Body of pancreas (tissue), 4 donors: ENCODE results near the gene SCN8A. TPM values are rescaled to one million over a fixed set of nuclear protein-coding genes. Genes with fewer than 3 reads are reported as not detected.

ENCODE experiments used
- ATAC-seq: fragments of 150-250 bp; one replicate; pipeline ENCODE4 v1.9.1; 2016
- DNase-seq, 4 donors: peaks; one replicate each; pipeline ENCODE4 v3.0.0-alpha.2; 2019
- H3K27ac ChIP-seq, 4 donors: fragments of 200-600 bp; sonication (generic); 1 replicate in 3 of 4; 2 replicates in 1 of 4; pipeline versions ENCODE4 v1.5.1 to v1.6.1; 2016 to 2019; ENCODE audit warnings: mild to moderate bottlenecking in 1 of 4, mixed read lengths in 1 of 4, moderate library complexity in 1 of 4
- H3K27me3 ChIP-seq, 2 donors: fragments of 200-600 bp; sonication (generic); one replicate each; pipeline ENCODE4 v1.6.0; 2016; ENCODE audit warnings: mild to moderate bottlenecking in 1 of 2
- H3K36me3 ChIP-seq, 2 donors: fragments of 200-600 bp; sonication (generic); replicated peaks in 1 of 2; 2 replicates each; pipeline ENCODE4 v1.5.1; 2016; ENCODE audit warnings: low read depth in 2 of 2; ENCODE audit not compliant: insufficient read depth in 1 of 2
- H3K4me1 ChIP-seq: fragments of 200-600 bp; sonication (generic); one replicate; pipeline ENCODE4 v1.6.0; 2016
- H3K4me3 ChIP-seq, 2 donors: fragments of 200-600 bp; sonication (generic); 1 replicate in 1 of 2; 2 replicates in 1 of 2; pipeline ENCODE4 v1.5.1; 2016 to 2019
- H3K9me3 ChIP-seq, 3 donors: fragments of 200-600 bp; sonication (generic); 1 replicate in 2 of 3; 2 replicates in 1 of 3; pipeline ENCODE4 v1.5.1; 2016
- CTCF ChIP-seq, 7 experiments: fragments of 450-650 bp in 4 of 7; fragments of 200-600 bp in 3 of 7; sonication (generic) in 3 of 7; IDR thresholded peaks; one replicate each; pipeline ENCODE4 v1.5.1; 2016 to 2019; ENCODE audit warnings: antibody characterized with exemption in 7 of 7
- POLR2A ChIP-seq, 3 donors: fragments of 450-650 bp; IDR thresholded peaks; one replicate each; pipeline ENCODE4 v1.6.1; 2016; ENCODE audit warnings: antibody characterized with exemption in 3 of 3, mild to moderate bottlenecking in 2 of 3
- WGBS, 2 donors: methylation state at CpG; one replicate each; pipeline ENCODE4 v1.1.5; 2017; 5-methylcytosine and 5-hydroxymethylcytosine counted together
- intact Hi-C: fragments of 100-400 bp; cut with DNase I; formaldehyde crosslinking; loops from one replicate; pipeline ENCODE4 v1.15.1; 2023
- total RNA-seq, 2 donors: library from RNA; depleted of rRNA; stranded (reverse); fragments of >200 nt; gene quantifications; one replicate each; pipeline ENCODE4 v1.1.0, GENCODE V29; 2016

Gene SCN8A
- total RNA-seq, 2 donors from 2014 or later = 4.9 to 11.2 TPM

GRCh38 chr12:51748235-51748634 is 157.2 kb downstream of the SCN8A start:
- H3K36me3 ChIP-seq = no peaks in the 10 kb centered on the region
- no peak overlapping the region for H3K4me3 ChIP-seq
- 47 to 57% methylated on average over 3 of the region's 3 CpGs for WGBS, 2 donors
- intact Hi-C loops = no loop called here
- no peaks in the 10 kb centered on the region for H3K27me3 ChIP-seq
- DNase-seq = no peak
- H3K4me1 ChIP-seq = peaks cover 21% of the 10 kb centered on the region
- TF ChIP-seq CTCF (IDR thresholded peaks at IDR 0.05) (no peak), POLR2A (IDR thresholded peaks at IDR 0.05) (no peak)
- H3K27ac ChIP-seq = peak overlapping the region in 1 of 4 donors; percentile 29
- no peaks in the 10 kb centered on the region for H3K9me3 ChIP-seq
- ATAC-seq = no peak

GRCh38 chr12:51749206-51749985 is 158.4 kb downstream of the SCN8A start:
- H3K36me3 ChIP-seq = no peaks in the 10 kb centered on the region
- intact Hi-C loops = no loop called here
- no peak for TF ChIP-seq POLR2A (IDR thresholded peaks at IDR 0.05)
- no peak for TF ChIP-seq CTCF (IDR thresholded peaks at IDR 0.05)
- DNase-seq (no peak), ATAC-seq (no peak)
- H3K9me3 ChIP-seq = no peaks in the 10 kb centered on the region
- H3K27ac ChIP-seq = no peak overlapping the region
- no peaks in the 10 kb centered on the region for H3K27me3 ChIP-seq
- WGBS, 2 donors = 85 to 89% methylated on average over 10 of the region's 10 CpGs
- H3K4me3 ChIP-seq = no peak overlapping the region
- peaks cover 21% of the 10 kb centered on the region for H3K4me1 ChIP-seq

- Histone ChIP-seq H3K27me3 (no peaks in the 10 kb centered on the region), H3K27ac (no peak overlapping the region), H3K4me3 (no peak overlapping the region), H3K9me3 (no peaks in the 10 kb centered on the region), H3K36me3 (no peaks in the 10 kb centered on the region), H3K4me1 (peaks cover 21% of the 10 kb centered on the region)
- DNase-seq (no peak), ATAC-seq (no peak)
- TF ChIP-seq CTCF (IDR thresholded peaks at IDR 0.05) (no peak), POLR2A (IDR thresholded peaks at IDR 0.05) (no peak)
- intact Hi-C loops = no loop called here
- WGBS, 2 donors = 60 to 63% methylated on average over 1 of the region's 1 CpG
Measured at GRCh38 chr12:51749986-51750317, 158.9 kb downstream of the SCN8A start.

GRCh38 chr12:51751661-51752060 is 160.6 kb downstream of the SCN8A start:
- H3K27ac ChIP-seq = peak overlapping the region in 3 of 4 donors; percentile 40 to 63 (median 57)
- no peaks in the 10 kb centered on the region for H3K27me3 ChIP-seq
- no peaks in the 10 kb centered on the region for H3K36me3 ChIP-seq
- intact Hi-C loops = no loop called here
- no peak overlapping the region for H3K4me3 ChIP-seq
- WGBS, 2 donors = 6 to 8% methylated on average over 2 of the region's 2 CpGs
- TF ChIP-seq POLR2A (IDR thresholded peaks at IDR 0.05) (no peak), CTCF (IDR thresholded peaks at IDR 0.05) (no peak)
- ATAC-seq (peak; percentile 86), DNase-seq (peak; percentile 44 to 82 (median 64))
- H3K4me1 ChIP-seq = peaks cover 21% of the 10 kb centered on the region
- H3K9me3 ChIP-seq = no peaks in the 10 kb centered on the region
